Keratinocyte (primary cell): ENCODE results near the gene TTLL6. TPM values are rescaled to one million over a fixed set of nuclear protein-coding genes. Genes with fewer than 3 reads are reported as not detected.

ENCODE experiments used
- DNase-seq: peaks from one replicate; pipeline ENCODE4 v3.0.0-alpha.2; 2011; ENCODE audit warnings: low read depth, missing footprints, low spot score
- FAIRE-seq: peaks from 2 replicates; lab custom pipeline; 2011; peaks lifted over from hg19 to GRCh38; lab: Jason Lieb, UNC
- H2AFZ ChIP-seq: 2 replicates; pipeline ENCODE4 v1.6.0; 2012; ENCODE audit warnings: low read length, control low read depth, inconsistent platforms; ENCODE audit not compliant: control insufficient read depth
- H3K27ac ChIP-seq: 2 replicates; pipeline ENCODE4 v1.5.1; 2011; ENCODE audit warnings: low read length; ENCODE audit not compliant: control insufficient read depth, insufficient read depth
- H3K27me3 ChIP-seq: 3 replicates; pipeline ENCODE4 v1.6.0; 2011; ENCODE audit warnings: low read length; ENCODE audit not compliant: control insufficient read depth, insufficient read depth; ENCODE audit errors: extremely low read depth
- H3K36me3 ChIP-seq, 2 experiments: 2 replicates in 1 of 2; 3 replicates in 1 of 2; pipeline ENCODE4 v1.5.1; 2011; ENCODE audit warnings: low read length in 2 of 2, mild to moderate bottlenecking in 1 of 2; ENCODE audit not compliant: control insufficient read depth in 2 of 2, insufficient read depth in 2 of 2; ENCODE audit errors: extremely low read depth in 1 of 2
- H3K4me1 ChIP-seq: 3 replicates; pipeline ENCODE4 v1.5.1; 2011; ENCODE audit warnings: low read length; ENCODE audit not compliant: control insufficient read depth, insufficient read depth; ENCODE audit errors: extremely low read depth
- H3K4me2 ChIP-seq: 3 replicates; pipeline ENCODE4 v1.6.0; 2011; ENCODE audit warnings: low read depth, low read length; ENCODE audit not compliant: control insufficient read depth, insufficient read depth; ENCODE audit errors: extremely low read depth
- H3K4me3 ChIP-seq, 3 experiments: fragments of 200-600 bp in 1 of 3; sonication (generic) in 1 of 3; 2 replicates in 2 of 3; 3 replicates in 1 of 3; pipeline ENCODE4 v1.5.1; 2011 to 2016; ENCODE audit warnings: low read length in 3 of 3, mild to moderate bottlenecking in 3 of 3, control low read depth in 2 of 3, inconsistent platforms in 1 of 3, low read depth in 1 of 3, mixed read lengths in 1 of 3, mixed run types in 1 of 3, moderate library complexity in 1 of 3; ENCODE audit not compliant: control insufficient read depth in 2 of 3, insufficient read depth in 2 of 3; ENCODE audit errors: extremely low read depth in 1 of 3
- H3K79me2 ChIP-seq: 2 replicates; pipeline ENCODE4 v1.6.0; 2012; ENCODE audit warnings: low read length; ENCODE audit not compliant: control insufficient read depth, insufficient read depth
- H3K9ac ChIP-seq: 3 replicates; pipeline ENCODE4 v1.6.0; 2011; ENCODE audit warnings: low read length; ENCODE audit not compliant: control insufficient read depth, insufficient read depth; ENCODE audit errors: extremely low read depth
- H3K9me1 ChIP-seq: 3 replicates; pipeline ENCODE4 v1.6.0; 2011; ENCODE audit warnings: low read length; ENCODE audit not compliant: control insufficient read depth, insufficient read depth; ENCODE audit errors: extremely low read depth
- H3K9me3 ChIP-seq: 2 replicates; pipeline ENCODE4 v1.5.1; 2012; ENCODE audit warnings: low read depth, low read length; ENCODE audit not compliant: control insufficient read depth
- H4K20me1 ChIP-seq: 3 replicates; pipeline ENCODE4 v1.6.0; 2011; ENCODE audit warnings: low read length; ENCODE audit not compliant: control insufficient read depth, insufficient read depth; ENCODE audit errors: extremely low read depth
- CTCF ChIP-seq, 3 experiments: IDR thresholded peaks in 1 of 3; conservative IDR thresholded peaks in 1 of 3; optimal IDR thresholded peaks in 1 of 3; 2 replicates in 2 of 3; 3 replicates in 1 of 3; pipeline versions ENCODE3 to v1.5.1; 2011; ENCODE audit warnings: low read length in 3 of 3, mild to moderate bottlenecking in 3 of 3, moderate library complexity in 2 of 3, control low read depth in 1 of 3, inconsistent platforms in 1 of 3; ENCODE audit not compliant: insufficient read depth in 2 of 3; ENCODE audit errors: extremely low read depth in 1 of 3
- EZH2 ChIP-seq: IDR thresholded peaks from one replicate; pipeline ENCODE4 v1.6.1; 2012; ENCODE audit warnings: inconsistent platforms, mild to moderate bottlenecking, low read length, moderate library complexity
- dilution Hi-C: fragments of 300-500 bp; cut with MboI; formaldehyde crosslinking; loops from one replicate; pipeline ENCODE4 v1.7.0; 2020; ENCODE audit warnings: low sequenced_read_pairs; ENCODE audit not compliant: extremely low pct_ligation_motif_present
- polyA plus RNA-seq, 5 experiments: library from polyadenylated mRNA; depleted of rRNA in 3 of 5; stranded (reverse) in 3 of 5; stranded (forward) in 1 of 5; unstranded in 1 of 5; fragments of >200 nt; gene quantifications; 1 replicate in 1 of 5; 2 replicates in 3 of 5; 3 replicates in 1 of 5; pipeline versions ENCODE4 v1.2.1 to v1.2.3, GENCODE V29; 2011 to 2012; ENCODE audit warnings: missing spikeins in 2 of 5, low read depth in 1 of 5, low replicate concordance in 1 of 5

TTLL6 gene
- polyA plus RNA-seq, 1 donor (not counting 4 experiments of a cell fraction or from before 2014, with no cell fraction given): not detected

DNA sequence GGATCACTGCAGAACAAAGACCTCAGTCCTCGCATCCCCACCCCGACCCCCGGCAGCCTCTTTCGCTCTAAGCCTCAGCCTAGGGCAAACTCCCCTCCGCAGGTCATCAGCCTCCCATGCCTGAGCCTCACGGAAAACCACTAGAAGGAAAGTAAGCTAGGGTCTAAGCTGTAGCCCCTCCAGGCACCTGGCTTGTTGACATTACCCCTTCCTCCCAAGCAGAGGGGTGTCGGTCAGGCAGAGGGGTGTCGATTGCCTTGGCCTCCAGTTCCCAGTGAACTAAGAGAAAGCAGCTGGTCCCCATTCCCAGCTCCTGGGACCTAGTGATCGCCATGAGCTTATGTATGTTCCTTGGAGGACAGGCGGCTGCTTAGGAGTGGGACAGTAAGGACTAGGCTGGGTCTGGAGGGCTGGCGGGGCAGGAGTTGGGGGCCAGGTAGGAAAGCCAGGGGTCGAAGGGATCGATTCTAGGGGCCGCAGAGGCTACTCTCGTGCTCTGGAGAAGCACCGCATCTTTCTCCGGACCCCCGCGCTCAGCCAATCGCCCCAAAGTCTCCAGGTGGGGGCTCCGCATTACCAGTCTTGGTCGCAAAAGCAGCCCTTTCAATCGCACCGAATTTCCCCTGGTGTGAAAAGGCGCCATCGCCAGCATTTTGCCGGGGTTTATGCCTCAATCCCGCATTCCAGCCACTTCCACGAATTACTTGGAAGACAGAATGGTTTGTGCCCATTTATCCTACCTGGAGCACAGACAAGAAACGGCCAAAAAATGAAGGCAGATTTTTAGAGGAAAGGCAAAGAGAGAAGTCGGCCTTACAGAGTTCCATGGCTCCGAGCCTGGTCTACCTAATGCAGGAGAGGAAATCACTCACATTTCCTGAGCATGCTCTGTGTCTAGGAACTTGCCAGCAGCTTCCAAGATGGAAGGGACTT lies 67.1 kb downstream of the TTLL6 start:
- FAIRE-seq: no peak
- H3K36me3 ChIP-seq: no peaks in the 10 kb centered on the region
- no peak overlapping the region for H3K4me2 ChIP-seq
- TF ChIP-seq EZH2: peak; percentile 60
- TF ChIP-seq CTCF (optimal IDR thresholded peaks at IDR 0.05 in 1 of 3, IDR thresholded peaks at IDR 0.05 in 1 of 3, conservative IDR thresholded peaks at IDR 0.05 in 1 of 3; ENCODE audit: extremely low read depth in 1 of 3, insufficient read depth in 2 of 3, low read length in 3 of 3): no peak
- H3K9me1 ChIP-seq: no peaks in the 10 kb centered on the region
- H2AFZ ChIP-seq: no peak overlapping the region
- no peak overlapping the region for H3K4me3 ChIP-seq
- dilution Hi-C loops: loop anchor here (25.0 kb wide), 1 partner anchor 88 kb away; no protein-coding TSS in a partner anchor
- DNase-seq: no peak
- H3K27me3 ChIP-seq: peaks cover 94% of the 10 kb centered on the region
- H3K9ac ChIP-seq: no peak overlapping the region
- no peaks in the 10 kb centered on the region for H4K20me1 ChIP-seq
- no peak overlapping the region for H3K27ac ChIP-seq
- no peaks in the 10 kb centered on the region for H3K79me2 ChIP-seq
- no peaks in the 10 kb centered on the region for H3K9me3 ChIP-seq
- no peaks in the 10 kb centered on the region for H3K4me1 ChIP-seq

GRCh38 chr17:48748718-48749566 lies 68.1 kb downstream of the TTLL6 start:
- Histone ChIP-seq H3K4me3 (no peak overlapping the region), H3K27me3 (peaks cover 92% of the 10 kb centered on the region), H2AFZ (no peak overlapping the region), H3K4me2 (no peak overlapping the region), H3K9ac (no peak overlapping the region), H3K9me3 (no peaks in the 10 kb centered on the region), H3K4me1 (no peaks in the 10 kb centered on the region), H3K36me3 (no peaks in the 10 kb centered on the region), H3K9me1 (no peaks in the 10 kb centered on the region), H3K27ac (no peak overlapping the region), H4K20me1 (no peaks in the 10 kb centered on the region), H3K79me2 (no peaks in the 10 kb centered on the region)
- DNase-seq: no peak
- FAIRE-seq: no peak
- TF ChIP-seq CTCF (optimal IDR thresholded peaks at IDR 0.05 in 1 of 3, IDR thresholded peaks at IDR 0.05 in 1 of 3, conservative IDR thresholded peaks at IDR 0.05 in 1 of 3; ENCODE audit: extremely low read depth in 1 of 3, insufficient read depth in 2 of 3, low read length in 3 of 3) (no peak), EZH2 (no peak)
- dilution Hi-C loops: no loop called here
